Measurements from ENCODE around the gene KCNQ1OT1. TPM values are rescaled to one million over a fixed set of nuclear protein-coding genes. Genes with fewer than 3 reads are reported as not detected.

KCNQ1OT1 gene
- total RNA-seq, 1 experiment from 2014 or later = 2.4 TPM

GRCh38 chr11:2558861-2559526, 140.8 kb downstream of the KCNQ1OT1 start:
- CTCF ChIA-PET = no interaction called here
- TF ChIP-seq ATF1 (CRISPR knock-in tag; IDR thresholded peaks at IDR 0.05) (no peak), HMGA2 (CRISPR knock-in tag; IDR thresholded peaks at IDR 0.05) (no peak), ZNF423 (CRISPR knock-in tag; IDR thresholded peaks at IDR 0.05) (no peak), TP53 (CRISPR knock-in tag; IDR thresholded peaks at IDR 0.05) (no peak)
- TF ChIP-seq, protein P1, sequence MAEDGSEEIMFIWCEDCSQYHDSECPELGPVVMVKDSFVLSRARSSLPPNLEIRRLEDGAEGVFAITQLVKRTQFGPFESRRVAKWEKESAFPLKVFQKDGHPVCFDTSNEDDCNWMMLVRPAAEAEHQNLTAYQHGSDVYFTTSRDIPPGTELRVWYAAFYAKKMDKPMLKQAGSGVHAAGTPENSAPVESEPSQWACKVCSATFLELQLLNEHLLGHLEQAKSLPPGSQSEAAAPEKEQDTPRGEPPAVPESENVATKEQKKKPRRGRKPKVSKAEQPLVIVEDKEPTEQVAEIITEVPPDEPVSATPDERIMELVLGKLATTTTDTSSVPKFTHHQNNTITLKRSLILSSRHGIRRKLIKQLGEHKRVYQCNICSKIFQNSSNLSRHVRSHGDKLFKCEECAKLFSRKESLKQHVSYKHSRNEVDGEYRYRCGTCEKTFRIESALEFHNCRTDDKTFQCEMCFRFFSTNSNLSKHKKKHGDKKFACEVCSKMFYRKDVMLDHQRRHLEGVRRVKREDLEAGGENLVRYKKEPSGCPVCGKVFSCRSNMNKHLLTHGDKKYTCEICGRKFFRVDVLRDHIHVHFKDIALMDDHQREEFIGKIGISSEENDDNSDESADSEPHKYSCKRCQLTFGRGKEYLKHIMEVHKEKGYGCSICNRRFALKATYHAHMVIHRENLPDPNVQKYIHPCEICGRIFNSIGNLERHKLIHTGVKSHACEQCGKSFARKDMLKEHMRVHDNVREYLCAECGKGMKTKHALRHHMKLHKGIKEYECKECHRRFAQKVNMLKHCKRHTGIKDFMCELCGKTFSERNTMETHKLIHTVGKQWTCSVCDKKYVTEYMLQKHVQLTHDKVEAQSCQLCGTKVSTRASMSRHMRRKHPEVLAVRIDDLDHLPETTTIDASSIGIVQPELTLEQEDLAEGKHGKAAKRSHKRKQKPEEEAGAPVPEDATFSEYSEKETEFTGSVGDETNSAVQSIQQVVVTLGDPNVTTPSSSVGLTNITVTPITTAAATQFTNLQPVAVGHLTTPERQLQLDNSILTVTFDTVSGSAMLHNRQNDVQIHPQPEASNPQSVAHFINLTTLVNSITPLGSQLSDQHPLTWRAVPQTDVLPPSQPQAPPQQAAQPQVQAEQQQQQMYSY (CRISPR knock-in tag; IDR thresholded peaks at IDR 0.05) = no peak
- TF ChIP-seq, protein P2, sequence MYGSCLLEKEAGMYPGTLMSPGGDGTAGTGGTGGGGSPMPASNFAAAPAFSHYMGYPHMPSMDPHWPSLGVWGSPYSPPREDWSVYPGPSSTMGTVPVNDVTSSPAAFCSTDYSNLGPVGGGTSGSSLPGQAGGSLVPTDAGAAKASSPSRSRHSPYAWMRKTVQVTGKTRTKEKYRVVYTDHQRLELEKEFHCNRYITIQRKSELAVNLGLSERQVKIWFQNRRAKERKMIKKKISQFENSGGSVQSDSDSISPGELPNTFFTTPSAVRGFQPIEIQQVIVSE (CRISPR knock-in tag; IDR thresholded peaks at IDR 0.05; ENCODE audit: borderline replicate concordance) = no peak
- H3K27ac Mint-ChIP-seq = no peak overlapping the region
- H3K4me1 Mint-ChIP-seq = peaks cover 3% of the 10 kb centered on the region; the same call in 1 of the 2 replicates
- peaks cover 78% of the 10 kb centered on the region for H3K27me3 Mint-ChIP-seq (ENCODE audit: low read depth)
- POLR2A ChIA-PET = no interaction called here
- H3K36me3 Mint-ChIP-seq = peaks cover 7% of the 10 kb centered on the region
- no peak for ATAC-seq
- DNase-seq (ENCODE audit: low spot score) = peak; percentile 2
- peaks cover 17% of the 10 kb centered on the region for H3K9me3 Mint-ChIP-seq
- no peak overlapping the region for H3K4me3 Mint-ChIP-seq

GRCh38 chr11:2558397-2558796, 141.4 kb downstream of the KCNQ1OT1 start:
- no peak for ATAC-seq
- no peak overlapping the region for H3K27ac Mint-ChIP-seq
- CTCF ChIA-PET = no interaction called here
- no peak for TF ChIP-seq SMAD3 (CRISPR knock-in tag; IDR thresholded peaks at IDR 0.05; ENCODE audit: borderline replicate concordance)
- no peak for TF ChIP-seq SOX15 (CRISPR knock-in tag; IDR thresholded peaks at IDR 0.05)
- TF ChIP-seq, protein P3, sequence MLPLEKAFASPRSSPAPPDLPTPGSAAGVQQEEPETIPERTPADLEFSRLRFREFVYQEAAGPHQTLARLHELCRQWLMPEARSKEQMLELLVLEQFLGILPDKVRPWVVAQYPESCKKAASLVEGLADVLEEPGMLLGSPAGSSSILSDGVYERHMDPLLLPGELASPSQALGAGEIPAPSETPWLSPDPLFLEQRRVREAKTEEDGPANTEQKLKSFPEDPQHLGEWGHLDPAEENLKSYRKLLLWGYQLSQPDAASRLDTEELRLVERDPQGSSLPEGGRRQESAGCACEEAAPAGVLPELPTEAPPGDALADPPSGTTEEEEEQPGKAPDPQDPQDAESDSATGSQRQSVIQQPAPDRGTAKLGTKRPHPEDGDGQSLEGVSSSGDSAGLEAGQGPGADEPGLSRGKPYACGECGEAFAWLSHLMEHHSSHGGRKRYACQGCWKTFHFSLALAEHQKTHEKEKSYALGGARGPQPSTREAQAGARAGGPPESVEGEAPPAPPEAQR (CRISPR knock-in tag; IDR thresholded peaks at IDR 0.05) = no peak
- no peak for TF ChIP-seq GABPB1 (CRISPR knock-in tag; IDR thresholded peaks at IDR 0.05)
- no peak for TF ChIP-seq TCF7 (CRISPR knock-in tag; IDR thresholded peaks at IDR 0.05; ENCODE audit: low read depth)
- no peak for TF ChIP-seq MXD4 (CRISPR knock-in tag; IDR thresholded peaks at IDR 0.05; ENCODE audit: borderline replicate concordance)
- no peak for TF ChIP-seq ZNF425 (CRISPR knock-in tag; conservative IDR thresholded peaks at IDR 0.05)
- no peak for TF ChIP-seq ZBTB21 (CRISPR knock-in tag; IDR thresholded peaks at IDR 0.05; ENCODE audit: borderline replicate concordance)
- no peak for TF ChIP-seq NFYB (CRISPR knock-in tag; conservative IDR thresholded peaks at IDR 0.05; ENCODE audit: low read depth)
- H3K9me3 Mint-ChIP-seq = peaks cover 17% of the 10 kb centered on the region
- H3K4me1 Mint-ChIP-seq = peaks cover 3% of the 10 kb centered on the region; the same call in 1 of the 2 replicates
- H3K36me3 Mint-ChIP-seq = peaks cover 7% of the 10 kb centered on the region
- H3K4me3 Mint-ChIP-seq = no peak overlapping the region
- POLR2A ChIA-PET = no interaction called here
- H3K27me3 Mint-ChIP-seq (ENCODE audit: low read depth) = peaks cover 77% of the 10 kb centered on the region
- DNase-seq (ENCODE audit: low spot score) = no peak

Other genes starting within 250 kb of the KCNQ1OT1 start
- 25.0 to 35.0 TPM (median 32.4 TPM) in 3 replicates for gene CDKN1C, start 185.8 kb upstream of the KCNQ1OT1 start, total RNA-seq (2021)
- gene PHLDA2, start 229.4 kb upstream of the KCNQ1OT1 start, total RNA-seq (2021) = 9.4 to 11.0 TPM (median 9.6 TPM) in 3 replicates